ENCODE measurements around the gene ADAMTS6.

- no peak for TF ChIP-seq CTCF (IDR thresholded peaks at IDR 0.05)
- no peak for TF ChIP-seq SP1 (CRISPR knock-in tag; conservative IDR thresholded peaks at IDR 0.05)
- no peak for TF ChIP-seq ZNF512 (CRISPR knock-in tag; IDR thresholded peaks at IDR 0.05; ENCODE audit: borderline replicate concordance)
- TF ChIP-seq TP53 (CRISPR knock-in tag; IDR thresholded peaks at IDR 0.05) = no peak
- TF ChIP-seq USF2 (CRISPR knock-in tag; IDR thresholded peaks at IDR 0.05) = no peak
- no peak for TF ChIP-seq ZNF671 (CRISPR knock-in tag; IDR thresholded peaks at IDR 0.05)
Observed at GRCh38 chr5:65525726-65526125, 44.0 kb upstream of the ADAMTS6 start.
